Muscle of arm (tissue), 12 donors: Measurements from ENCODE around the gene KCNQ4. TPM values are rescaled to one million over a fixed set of nuclear protein-coding genes. Genes with fewer than 3 reads are reported as not detected.

Experiments used
- DNase-seq: peaks from one replicate; pipeline ENCODE4 v3.0.0-alpha.2; 2013
- polyA plus RNA-seq, 12 donors: library from polyadenylated mRNA; unstranded; fragments of 120-200 nt; gene quantifications; one replicate each; pipeline ENCODE4 v1.2.1, GENCODE V29; 2013; ENCODE audit not compliant: insufficient read length in 12 of 12

Gene KCNQ4
- polyA plus RNA-seq, 12 donors: 9.0 to 36.6 (median 23.6) TPM; not detected in 1

DNA sequence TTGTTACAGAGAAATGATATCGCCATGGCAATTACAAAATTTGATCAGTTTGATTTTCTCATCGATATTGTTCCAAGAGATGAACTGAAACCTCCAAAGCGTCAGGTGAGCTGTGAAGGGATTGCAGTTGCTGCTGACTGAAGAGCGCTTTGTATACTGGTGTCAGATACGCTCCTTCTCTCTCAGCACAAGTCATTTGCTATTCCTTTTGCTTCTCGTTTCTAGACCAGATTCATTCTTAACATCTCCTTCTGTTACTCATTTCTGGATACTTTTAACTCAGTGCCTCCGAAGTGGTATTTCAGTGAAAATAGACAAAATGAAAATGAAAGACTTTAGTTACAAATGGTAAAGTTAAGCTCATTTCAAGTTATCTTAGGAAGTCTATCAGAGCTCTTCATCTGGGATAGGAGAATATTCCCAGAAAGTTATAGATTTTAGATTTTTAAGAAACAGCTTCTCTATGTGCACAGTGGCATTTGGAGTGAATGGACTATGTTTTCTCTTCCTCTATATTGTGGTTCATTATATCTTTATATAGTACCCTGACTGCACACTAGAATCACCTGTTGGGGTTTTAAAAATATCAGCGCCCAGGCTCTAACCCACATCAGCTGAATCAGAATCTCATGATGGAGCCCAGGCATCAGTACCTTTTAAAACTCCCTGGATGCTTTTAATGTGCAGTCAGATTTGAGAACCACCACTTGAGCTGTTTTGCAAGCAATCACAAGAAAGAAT, 30.3 kb upstream of the KCNQ4 start:
- DNase-seq: no peak

DNA sequence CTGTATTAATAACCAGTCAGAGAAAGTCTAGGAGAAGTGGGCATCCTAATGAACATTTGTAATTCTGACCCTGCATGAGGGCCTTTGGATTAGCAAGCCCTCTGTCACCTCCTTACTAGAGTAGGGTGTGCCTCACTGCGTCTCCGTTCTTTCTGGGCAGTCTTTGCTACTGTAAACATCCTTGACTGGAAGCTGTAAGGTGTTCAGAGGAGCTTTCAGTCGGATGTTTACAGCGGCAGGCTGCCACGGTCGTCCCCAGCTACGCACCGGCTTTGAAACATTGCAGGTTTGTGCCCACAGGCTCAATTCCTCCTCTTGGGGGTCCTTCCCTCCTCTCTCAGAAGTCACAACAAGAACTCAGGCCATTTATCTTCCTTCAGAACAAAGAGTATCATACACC, 29.4 kb upstream of the KCNQ4 start:
- no peak for DNase-seq

DNA sequence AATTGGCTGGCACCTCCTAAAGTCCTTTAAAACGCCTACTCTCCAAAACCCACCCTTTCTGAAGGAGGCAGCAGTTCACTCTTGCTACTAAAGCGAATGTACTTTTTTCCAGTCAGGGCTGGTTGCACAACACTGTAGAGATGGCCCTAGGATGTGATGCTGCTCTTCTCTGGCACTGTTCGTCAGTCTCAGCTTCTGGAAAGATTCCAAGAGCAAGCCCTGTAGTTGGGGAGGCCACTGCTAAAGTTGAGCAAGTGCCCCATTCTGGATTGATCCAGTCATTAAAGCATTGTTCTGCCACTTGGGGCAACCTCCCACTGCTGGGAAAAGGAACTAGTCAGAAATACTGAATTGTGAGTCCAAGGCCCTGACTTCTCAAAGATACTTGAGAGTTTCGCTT, 28.5 kb upstream of the KCNQ4 start:
- DNase-seq: no peak

DNA sequence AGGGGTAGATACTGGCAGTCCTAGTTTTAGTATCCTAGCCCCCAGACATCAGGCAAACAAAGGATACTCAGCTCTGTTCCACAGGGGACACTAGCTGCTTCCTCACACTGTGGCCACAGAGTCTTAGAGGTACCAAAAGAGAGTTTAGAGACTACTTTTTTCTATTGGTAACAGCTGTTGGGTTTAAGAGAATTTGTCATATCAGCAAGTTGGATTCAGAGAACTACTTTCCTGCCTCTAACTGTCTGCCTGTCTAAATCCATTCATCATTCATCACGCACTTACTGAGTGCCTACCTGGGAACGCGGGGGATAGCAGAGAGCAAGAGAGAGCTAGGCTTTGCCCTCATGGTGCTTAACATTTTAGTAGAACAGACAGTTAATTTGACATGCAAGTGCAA, 27.1 kb upstream of the KCNQ4 start:
- DNase-seq: no peak

DNA sequence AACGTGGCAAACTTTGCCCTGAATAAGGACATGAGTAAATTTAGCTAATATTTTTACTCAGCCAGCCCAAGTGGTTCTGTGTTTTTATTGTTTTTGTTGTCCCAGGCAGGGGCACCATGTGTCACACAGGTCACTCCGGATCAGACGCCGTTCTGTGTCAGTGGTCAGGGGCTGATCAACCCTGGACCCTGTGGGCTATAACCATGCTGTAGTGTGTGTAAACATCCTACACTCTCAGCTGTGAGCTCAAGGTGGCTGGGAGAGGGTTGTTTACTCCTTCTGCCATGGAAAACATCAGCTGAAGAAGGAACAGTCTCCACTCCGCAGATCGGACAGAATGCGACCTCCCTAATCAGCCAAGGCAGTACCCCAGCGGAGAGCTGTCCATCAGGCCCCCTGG, 26.5 kb upstream of the KCNQ4 start:
- DNase-seq: no peak

DNA sequence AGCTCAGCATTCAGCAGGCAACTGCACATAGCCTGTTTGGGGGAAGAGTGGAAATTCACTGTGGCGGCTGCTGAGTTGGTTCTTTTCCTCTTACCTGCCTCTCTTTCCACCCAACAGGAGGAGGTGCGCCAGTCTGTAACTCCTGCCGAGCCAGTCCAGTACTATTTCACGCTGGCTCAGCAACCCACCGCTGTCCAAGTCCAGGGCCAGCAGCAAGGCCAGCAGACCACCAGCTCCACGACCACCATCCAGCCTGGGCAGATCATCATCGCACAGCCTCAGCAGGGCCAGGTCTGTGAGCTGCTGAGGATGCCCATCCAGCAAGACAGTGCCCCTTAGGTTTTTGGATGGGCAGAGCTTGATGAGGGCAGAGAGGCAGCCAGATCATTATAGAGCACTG, 25.6 kb upstream of the KCNQ4 start:
- no peak for DNase-seq

DNA sequence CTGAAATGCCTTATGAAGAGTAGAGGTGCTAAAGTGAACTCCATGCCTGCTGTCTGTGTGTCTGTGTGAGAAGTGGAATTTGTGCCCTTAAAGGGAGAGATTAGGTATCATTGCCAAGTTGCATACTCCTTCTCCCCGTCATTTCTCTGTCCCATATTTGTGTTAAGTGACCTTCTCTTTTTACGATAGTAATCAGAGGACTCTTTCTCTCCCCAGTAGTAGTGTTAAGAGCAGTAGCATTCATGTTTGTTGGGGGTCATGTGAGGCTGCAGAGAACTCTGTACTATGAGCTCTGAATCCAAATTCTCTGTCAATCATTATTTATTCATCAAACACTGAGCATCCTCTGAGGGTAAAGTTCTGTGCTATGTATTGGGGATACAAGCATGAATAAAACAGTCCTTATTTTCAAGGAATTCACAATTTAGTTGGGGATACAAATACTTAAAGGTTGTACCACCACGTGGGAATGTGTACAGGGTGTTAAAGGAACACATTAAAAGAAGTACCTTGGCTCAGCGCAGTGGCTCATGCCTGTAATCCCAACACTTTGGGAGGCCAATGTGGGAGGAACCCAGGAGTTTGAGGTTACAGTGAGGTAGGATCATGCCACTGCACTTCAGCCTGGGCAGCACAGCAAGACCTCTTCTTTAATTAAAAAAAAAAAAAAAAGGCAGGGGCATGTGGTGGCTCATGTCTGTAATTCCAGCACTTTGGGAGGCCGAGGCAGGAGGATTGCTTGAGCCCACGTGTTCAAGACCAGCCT, 24.8 kb upstream of the KCNQ4 start:
- DNase-seq: no peak

DNA sequence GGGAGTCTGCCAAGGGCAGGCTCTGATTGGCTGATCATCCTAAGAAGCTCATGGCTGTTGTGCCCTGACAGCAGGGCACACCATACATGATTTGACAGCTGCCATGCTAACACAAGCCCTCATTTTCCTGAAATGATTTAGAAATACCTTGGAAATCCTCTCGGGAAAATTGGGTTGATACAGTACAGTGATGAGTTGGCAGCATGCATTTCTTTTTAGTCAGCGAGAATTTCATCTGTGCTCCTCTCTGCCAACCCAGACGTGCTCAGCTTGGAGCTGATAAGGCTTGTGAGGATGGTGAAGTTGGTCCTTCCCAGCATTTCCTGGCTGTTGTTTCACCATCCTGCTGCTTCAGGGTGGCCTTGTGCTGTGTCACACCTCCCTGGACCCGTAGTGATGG, 22.6 kb upstream of the KCNQ4 start:
- DNase-seq: no peak

DNA sequence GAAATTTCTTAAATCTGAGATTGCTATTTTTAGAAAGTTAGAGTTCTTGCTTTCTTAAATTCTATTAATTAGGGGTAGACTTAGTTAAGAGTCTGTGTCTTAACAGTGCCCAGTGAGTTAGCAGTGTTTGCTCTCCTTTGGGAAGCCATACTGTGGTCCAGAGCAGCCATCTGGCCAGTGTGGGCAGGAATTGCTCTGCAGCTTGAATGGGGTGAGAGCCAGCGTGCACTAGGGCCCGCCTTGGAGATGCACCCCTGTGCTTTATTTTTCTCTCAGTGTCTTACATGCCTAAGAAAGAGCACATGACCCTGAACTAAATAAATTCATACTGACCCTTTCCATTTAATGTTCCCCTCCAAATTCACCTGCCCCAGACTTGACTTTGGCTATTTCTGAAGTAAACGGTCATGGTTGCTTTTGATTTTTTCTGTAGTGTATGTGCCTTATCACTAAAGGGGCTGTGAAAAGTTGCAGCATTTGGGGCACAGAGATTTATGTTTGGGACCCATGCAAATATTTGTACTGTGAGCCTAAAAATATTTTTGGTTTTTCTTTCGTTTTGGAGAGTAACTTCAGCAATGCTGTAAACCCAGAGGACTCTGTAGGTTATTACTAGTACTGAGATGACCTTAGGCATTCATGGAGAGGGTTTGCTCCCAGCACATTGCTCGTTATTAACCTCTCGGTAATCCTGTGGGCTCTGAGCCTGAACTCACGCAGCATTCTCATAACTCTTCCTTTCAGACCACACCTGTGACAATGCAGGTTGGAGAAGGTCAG, 21.3 kb upstream of the KCNQ4 start:
- no peak for DNase-seq

DNA sequence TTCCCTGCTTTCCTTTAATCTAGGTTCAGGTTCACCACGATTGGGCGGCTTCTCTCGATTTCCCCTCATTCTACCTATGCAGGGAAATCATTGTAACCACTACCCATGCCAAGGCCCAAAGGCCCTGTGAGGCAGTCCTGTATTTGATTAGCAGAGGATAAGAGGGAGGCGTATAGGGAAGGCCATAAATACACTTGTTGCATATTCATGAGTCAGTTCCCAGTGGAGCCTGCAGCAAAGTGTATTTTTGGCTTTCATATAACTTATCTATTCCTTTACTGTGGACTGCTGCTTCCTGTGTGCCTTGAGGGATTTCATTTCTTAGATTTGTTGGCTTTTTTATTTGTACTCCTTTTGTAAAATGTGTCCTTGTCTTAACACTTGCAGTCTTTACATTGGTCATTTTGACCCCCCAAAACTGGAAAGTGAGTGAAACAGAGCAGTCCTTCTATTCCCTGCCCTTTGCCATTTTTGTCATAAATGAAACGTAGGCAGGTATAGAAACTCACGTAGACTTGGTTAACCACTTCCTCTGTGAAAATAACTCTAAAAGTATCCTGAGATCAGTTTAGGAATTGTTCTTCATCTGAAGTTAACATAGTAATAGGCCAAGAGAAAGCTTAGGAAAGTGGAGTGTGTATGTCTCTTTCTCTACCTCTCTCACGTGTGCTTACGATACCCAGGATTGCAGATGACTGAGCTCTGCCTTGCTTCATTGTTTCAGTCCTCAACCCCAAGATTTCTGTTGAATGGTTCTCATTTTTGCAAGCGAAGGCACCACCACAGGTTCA, 19.6 kb upstream of the KCNQ4 start:
- DNase-seq: no peak

DNA sequence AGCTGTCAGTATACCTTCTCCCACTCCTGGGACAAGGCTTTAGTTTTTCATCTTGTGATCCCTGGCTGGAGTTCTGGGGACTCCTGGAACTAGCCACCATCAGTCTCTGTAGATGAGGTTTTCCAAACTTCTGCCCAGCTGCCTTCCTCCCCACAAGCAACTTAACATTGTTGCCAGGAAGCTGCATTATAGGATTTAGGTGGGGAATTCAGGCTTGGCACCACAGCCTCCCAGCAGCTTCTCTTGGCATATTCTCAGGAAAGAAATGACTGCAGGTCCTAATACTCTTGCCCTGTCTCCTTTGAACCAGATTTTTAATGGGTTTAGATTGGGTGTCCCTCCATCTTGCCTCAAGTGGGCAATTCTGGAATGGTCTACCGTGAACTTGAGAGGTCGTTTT, 18.6 kb upstream of the KCNQ4 start:
- DNase-seq: no peak

DNA sequence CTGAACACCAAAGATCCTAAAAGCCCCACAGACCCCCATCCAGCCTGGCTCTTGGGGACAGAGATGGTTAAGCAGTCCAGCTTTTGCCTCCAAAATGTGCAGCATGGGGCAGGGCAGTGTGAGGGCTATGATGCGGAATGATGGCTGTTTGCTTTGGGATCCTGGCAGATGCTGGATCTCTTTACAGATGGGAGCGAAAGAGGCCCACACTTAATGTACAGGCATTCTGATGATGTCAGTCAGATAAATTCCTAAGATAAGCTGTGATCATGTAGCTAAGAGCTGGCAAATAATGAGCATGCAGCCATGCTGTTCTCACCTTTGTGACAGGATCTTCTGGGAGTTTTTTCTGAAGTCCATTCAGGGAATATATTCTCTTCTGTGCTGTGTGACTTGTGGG, 17.6 kb upstream of the KCNQ4 start:
- no peak for DNase-seq

DNA sequence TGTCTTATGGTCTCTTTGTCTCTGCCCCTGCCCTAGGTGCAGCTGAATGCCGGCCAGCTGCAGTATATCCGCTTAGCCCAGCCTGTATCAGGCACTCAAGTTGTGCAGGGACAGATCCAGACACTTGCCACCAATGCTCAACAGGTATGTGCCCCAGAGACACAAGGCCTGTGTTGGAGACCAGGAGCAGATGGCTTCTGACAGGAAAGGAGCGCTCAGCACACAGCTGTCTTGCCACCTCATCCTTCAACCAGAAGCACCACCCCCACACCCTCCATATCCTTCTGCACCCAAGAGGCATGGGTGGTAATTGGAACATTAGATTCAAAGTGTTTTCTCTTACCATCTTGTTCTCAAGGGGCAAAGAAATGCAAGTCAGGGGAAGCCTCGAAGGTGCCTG, 17.0 kb upstream of the KCNQ4 start:
- DNase-seq: no peak

DNA sequence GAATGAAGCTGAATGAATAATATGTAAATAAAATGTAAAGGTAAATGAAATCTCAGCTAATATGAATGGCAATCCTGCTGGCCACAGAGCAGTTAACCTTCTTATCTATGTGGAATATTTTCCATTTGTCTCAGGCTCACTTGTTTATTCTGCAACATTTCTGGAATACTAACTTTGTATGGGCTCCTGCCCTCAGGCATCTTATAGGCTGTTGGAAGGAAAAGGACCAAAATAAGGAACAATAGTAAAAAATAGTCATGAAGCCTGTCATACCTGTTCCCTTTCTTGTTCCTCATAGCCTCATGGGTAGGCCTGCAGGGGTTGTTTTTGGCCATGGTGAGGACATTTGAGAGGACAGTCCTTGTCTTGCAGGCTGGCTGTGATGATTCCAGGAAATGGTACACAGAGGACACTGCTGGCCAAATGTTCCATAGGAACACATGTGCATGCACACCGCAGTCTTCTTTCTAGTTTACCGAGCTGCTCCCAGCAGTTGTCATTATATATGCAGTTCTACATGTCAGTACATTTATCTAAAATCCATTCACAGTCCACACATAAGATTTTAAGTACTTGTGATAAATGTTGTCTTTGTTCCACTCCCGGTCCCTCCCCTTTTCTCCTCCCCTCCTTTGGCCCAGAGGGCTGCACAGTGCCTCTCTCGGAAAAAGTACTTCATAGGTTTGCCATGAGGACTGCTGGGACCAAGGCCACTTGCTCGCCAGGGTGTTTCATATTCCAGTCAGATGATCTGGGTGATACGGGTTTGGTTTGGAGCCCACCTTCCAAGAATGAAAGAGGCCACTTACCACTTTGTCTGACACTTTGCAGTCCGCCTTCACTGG, 15.2 kb upstream of the KCNQ4 start:
- no peak for DNase-seq

DNA sequence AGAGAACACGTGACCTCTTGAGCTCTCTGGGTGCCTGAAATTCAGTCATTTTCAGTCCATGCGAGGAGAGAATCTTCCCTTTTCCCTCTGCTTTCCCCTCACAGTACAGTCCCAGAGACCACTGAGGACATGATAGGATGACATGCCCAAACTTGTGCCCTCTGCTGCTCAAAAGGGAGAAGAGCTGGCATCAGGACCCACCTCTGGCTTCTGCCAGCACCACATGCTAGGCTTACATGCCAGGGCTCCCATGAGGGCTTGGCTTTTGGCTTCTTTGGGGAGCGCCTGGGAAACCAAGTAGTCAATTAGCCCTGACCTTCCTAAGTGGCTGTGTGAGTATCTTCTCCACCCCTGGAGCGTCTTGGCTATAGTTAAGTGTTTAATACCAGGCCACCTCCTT, 13.8 kb upstream of the KCNQ4 start:
- DNase-seq: no peak

DNA sequence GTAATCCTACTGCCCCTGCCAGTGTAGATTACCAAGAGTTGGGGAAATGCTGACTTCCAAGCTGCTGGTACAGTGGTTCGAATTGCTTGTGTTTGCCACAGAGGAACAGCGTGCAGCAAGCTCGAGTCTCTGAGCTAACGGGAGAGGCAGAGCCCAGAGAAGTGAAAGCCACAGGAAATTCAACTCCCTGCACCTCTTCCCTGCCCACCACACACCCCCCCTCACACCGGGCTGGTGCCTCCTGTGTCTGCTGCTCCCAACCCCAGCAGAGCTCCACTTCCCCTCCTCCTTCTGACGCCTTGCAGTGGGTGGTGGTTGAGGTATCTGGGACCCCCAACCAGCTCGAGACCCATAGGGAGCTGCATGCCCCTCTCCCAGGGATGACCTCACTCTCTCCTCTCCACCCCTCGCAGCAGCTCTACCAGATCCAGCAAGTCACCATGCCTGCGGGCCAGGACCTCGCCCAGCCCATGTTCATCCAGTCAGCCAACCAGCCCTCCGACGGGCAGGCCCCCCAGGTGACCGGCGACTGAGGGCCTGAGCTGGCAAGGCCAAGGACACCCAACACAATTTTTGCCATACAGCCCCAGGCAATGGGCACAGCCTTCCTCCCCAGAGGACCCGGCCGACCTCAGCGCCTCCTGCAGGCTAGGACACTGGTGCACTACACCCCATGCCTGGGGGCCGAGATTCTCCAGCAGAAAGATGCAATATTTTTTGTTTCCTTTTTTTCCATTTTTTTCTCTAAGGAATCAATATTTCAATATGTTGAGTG, 13.1 kb upstream of the KCNQ4 start:
- DNase-seq: no peak

DNA sequence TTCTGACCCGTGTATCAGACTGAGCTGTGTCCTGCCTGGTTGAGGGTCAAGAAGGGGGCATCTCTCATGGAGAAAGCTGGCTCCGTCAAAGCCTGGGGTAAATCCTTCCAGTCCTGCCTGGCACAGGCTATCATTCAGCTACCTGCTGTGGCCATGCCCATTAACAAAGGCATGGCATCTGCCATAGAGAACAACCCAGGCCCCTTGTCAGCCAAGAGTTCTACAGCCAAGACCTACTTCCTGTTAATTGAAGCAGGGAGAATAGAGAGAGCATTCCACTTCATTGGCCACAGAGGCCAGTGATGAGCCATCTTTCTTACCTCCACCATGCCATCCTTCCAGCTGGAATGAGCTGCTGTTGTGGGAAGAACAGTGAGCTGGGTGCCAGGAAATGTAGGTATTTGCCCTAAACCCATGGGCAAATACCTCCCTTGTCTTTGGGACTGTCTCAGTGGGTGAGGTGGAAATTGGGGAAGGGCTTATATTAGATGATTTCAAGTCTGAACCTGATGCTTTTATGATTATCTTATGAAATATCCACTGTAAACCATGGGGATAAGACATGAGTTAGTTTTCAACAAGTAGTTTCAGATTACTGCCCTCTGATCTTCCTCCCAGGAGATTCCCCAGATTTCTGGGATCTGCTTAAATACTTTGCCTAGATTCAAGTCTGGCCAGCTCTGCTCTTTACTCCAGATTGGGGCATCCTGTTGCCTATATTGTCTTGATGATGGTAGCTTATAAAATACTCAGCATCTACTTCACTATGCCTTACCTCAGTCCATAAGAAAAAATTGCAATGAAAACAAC, 11.2 kb upstream of the KCNQ4 start:
- no peak for DNase-seq

DNA sequence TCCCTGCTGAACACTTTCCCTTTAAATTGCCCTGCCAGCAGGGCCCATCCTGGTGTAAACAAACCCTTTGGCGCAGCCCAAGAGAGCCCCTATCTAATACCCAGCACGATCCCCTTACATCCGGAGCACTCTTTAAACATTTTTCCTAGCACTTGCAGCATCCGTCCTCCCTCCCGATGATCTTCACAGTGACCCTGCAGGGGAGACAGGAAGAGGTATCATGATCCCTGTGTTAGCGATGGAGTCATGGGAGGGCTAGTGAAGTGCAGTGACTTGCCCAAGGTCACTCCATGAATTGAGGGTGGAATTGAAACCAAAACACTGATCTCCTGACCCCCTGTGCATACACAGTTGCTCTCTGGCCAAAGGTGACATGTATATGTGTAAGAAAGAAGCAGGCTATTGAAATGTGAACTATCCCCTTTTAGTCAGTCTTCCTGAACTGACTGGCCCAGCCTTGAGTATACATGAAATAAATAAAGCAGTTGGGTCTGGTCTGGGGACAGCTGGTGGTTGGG, 9.8 kb upstream of the KCNQ4 start:
- DNase-seq: no peak
